Measurements from ENCODE around the gene GALNT10.

- TF ChIP-seq CTCF (IDR thresholded peaks at IDR 0.05) (no peak), POLR2AphosphoS5 (IDR thresholded peaks at IDR 0.05) (no peak), POLR2A (IDR thresholded peaks at IDR 0.05; ENCODE audit: low read depth) (no peak)
Measured at GRCh38 chr5:154143211-154143641, 47.3 kb upstream of the GALNT10 start.

All from esophagus muscularis mucosa (tissue), 3 donors.